ENCODE measurements around the gene IL1RAPL2.
"Not testable (repeated sequence)": the region's sequence is repeated elsewhere in the genome, so short reads cannot be mapped to it uniquely, and the experiment has no call there.

IL1RAPL2 gene

DNA sequence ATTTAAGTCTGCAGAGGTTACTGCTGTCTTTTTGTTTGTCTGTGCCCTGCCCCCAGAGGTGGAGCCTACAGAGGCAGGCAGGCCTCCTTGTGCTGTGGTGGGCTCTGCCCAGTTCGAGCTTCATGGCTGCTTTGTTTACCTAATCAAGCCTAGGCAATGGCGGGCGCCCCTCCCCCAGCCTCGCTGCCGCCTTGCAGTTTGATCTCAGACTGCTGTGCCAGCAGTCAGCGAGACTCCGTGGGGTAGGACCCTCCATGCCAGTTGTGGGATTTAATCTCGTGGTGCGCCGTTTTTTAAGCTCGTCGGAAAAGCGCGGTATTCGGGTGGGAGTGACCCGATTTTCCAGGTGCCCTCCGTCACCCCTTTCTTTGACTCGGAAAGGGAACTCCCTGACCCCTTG, 111.5 kb downstream of the IL1RAPL2 start:
- DNase-seq (ENCODE audit: low read depth), result not testable (repeated sequence)

DNA sequence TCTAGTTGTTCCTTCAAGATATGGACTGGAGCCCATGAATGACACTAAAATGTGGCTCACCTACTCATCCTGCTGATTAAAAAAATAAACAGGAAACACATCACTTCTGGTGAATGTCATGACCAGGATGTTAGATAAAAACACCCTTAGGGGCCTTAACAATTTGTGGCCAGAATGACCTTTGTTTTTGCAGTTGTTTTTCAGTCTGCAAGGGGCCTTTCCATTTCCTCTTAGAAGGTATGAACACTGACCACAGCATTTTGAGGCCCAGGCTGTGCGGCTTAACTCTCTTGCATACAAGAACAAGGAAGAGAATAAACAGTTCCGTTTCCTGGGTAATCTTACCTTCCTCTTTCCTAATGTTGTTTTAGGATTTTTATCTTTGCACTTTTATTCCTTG, 113.2 kb downstream of the IL1RAPL2 start:
- no peak for DNase-seq (ENCODE audit: low read depth)

DNA sequence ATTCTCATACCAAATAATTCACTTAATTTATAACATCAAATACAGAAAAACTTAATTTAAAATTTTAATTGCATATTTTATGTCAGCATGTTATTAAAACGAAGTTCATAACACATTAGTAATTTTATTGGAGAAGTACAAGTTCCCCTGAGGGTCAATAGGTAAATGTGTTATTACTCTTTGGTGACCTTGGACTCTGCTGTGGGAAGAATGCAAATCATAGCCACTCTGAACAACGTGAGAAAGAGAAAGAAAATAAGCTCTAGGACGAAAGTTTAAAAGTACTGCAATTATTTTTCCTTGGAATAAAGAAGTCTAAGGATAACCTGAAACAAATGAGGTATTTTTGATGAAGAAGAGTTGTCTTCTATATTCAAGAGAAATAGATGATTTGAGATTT, 115.2 kb downstream of the IL1RAPL2 start:
- no peak for DNase-seq (ENCODE audit: low read depth)

DNA sequence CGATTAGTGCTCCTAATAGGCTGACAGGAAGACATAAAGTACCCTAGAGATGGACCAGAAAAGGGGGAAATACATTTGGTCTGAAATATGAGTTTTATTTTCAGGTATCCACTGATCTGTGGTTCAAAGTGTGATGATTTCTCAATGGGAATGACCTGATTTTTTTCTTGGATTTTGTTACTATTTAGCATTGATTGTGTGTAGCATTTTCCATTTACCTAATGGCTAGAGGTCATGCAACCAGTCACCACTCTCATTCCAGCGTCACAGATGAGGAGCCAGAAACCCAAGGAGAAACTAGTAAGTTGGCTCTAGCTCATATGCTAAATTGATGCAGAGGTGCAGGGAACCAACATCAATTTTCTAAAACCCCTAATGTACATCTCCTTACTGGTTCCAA, 118.1 kb downstream of the IL1RAPL2 start:
- DNase-seq (ENCODE audit: low read depth), result no peak

DNA sequence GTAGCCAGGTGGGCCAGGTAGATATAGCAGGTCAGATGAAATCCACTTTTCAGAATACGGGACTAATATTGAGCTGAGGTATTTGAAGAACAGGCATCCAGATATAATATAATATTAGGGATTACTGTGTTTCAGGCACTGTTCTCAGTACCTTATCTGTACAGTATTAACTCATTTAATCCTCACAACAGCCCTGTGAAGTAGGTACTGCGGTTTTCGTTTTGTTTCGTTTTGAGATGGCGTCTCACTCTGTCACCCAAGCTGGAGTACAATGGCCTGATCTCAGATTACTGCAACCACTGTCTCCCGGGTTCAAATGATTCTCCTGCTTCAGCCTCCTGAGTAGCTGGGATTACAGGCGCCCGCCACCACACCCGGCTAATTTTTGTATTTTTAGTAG, 129.6 kb downstream of the IL1RAPL2 start:
- DNase-seq (ENCODE audit: low read depth), result no peak

DNA sequence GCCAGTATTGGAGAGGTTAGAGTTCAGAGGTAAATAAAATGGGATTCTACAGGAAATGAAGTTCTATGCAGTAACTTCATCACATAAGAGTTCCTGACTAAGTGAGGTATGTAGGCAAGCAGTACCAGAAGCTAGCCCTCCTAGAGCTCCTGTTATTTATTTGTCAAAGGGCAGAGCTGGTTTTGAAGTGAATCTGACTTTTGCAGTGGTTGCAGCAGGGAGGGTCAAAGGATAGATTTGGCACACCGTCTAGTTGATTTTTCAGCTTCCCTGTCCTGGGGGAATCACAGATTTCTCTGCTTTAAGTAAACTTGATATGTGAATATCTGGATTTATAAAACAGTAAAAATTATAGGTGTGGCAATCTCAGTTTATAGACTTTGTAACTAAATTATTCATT, 130.7 kb downstream of the IL1RAPL2 start:
- DNase-seq (ENCODE audit: low read depth), result no peak

DNA sequence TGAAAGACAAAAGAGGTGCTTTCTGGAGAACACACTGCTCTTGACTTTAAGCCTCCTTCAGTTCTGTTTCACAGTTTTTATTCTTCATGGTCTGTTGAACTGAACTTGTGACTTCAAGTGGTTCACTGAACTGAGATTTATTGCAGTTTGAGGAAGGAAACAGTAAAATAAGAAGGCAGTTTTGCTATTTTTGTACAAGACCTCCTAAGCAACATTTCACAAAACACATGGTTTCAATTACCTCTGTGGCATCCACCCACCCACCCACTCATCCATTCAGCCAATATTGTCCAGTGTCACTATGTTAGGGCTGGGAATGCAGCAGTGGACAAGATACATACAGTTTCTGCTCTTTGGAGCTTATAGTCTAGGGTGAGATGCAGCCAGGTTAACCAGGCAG, 131.3 kb downstream of the IL1RAPL2 start:
- no peak for DNase-seq (ENCODE audit: low read depth)

DNA sequence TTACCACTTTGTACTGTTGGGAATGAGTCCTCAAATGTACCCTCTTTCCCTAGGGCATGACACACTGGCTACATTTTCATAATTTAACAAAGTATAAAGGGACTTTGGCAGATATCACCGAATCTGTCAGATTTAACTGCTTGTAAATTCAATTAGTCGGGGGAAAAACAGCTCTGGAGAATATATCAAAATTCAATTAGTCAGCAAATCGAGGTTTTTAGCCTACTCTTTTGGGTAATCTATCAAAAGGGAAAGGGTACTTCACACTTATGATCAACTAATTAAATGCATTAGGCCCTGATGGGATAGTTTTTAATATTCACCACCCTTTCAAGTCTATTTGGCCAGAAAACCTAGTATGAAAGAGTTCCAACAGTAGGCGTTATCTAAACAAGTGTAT, 141.0 kb downstream of the IL1RAPL2 start:
- no peak for DNase-seq (ENCODE audit: low read depth)

DNA sequence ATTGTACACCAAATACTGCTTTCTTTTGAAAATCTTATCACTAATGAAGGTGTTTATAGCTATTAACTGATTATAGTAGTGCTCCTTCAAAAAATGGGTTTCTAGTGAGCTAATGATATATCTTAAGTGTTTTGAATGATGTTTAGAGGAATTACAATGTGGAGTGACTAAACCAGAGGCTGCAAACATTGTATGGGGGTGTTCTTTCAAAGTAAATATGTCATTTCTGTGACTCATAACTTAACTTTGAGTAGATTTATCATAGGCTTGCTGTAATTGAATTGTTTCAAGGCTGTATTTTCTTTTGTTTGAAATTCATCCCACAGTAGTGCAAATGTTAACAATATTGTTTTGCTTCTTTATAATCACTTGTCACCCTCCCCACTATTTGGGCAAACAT, 141.6 kb downstream of the IL1RAPL2 start:
- no peak for DNase-seq (ENCODE audit: low read depth)

DNA sequence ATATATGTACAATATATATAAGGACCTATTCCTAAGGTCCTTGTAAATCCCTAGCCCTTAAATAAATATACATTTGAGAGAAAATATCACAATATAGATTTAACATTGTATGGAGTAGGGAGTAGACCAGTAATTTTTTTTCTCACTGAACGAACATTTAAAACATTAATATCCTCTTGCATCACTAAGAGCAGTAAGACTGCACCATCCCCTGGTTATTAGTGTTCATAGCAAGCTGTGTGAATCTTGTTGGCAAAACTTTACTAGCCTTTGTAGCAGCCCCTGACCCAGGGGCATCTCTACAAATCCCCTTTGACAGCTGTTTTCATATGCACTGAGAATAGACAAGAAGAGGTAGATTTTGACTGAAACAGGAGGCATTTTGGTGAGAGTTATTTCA, 146.5 kb downstream of the IL1RAPL2 start:
- DNase-seq (ENCODE audit: low read depth), result no peak

DNA sequence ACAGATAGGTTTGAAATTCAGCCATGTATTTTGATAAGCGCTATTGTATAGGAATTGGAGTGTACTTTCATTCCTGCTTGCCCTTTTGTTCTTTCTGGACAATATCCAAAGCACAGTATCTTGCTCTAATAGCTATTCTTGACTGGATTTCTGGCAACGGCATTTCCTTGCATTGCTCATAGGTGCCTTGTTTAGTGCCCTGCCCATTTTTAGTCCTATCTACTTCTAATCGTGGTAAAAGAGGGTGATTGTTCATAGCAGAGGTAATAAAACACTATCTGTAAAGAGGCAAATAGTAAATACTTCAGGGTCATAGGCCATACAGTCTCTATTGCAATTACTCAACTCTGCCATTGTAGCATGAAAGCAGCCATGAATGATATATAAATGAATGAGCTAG, 155.9 kb downstream of the IL1RAPL2 start:
- DNase-seq (ENCODE audit: low read depth), result no peak

DNA sequence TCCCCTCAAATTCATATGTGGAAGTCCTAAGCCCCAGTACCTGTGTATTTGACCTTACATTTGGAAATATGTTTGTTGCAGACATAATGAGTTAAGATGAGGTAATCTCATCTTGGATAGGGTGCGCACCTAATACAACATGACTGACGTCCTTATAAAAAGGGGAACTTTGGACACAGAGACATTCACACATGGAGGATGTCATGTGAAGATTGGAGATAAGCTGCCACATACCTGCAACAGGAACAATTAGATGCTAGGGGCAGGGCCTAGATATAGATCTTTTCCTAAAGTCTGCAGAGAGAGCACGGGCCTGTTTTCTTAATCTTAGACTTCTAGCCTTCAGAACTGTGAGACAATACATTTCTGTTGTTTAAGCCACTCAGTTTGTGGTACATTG, 162.5 kb downstream of the IL1RAPL2 start:
- DNase-seq (ENCODE audit: low read depth), result no peak

DNA sequence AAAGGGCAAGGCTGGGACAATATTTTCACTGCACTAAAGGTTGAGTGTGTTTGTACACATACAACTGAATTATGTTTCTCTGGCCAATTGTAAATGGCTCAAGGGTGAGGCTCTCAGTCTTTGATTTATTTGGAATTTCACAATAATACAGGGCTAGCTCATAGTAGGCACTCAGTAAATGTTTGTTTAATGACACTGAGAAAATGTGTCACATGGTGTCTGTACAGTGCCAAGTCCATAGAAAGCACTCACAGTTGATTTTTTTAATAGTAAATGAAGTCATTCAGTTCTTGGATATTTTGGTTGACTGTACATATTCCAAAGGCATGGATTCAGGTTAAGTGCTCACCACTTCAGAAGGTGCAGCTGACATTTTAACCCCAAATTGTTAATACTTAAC, 176.4 kb downstream of the IL1RAPL2 start:
- DNase-seq (ENCODE audit: low read depth), result no peak

DNA sequence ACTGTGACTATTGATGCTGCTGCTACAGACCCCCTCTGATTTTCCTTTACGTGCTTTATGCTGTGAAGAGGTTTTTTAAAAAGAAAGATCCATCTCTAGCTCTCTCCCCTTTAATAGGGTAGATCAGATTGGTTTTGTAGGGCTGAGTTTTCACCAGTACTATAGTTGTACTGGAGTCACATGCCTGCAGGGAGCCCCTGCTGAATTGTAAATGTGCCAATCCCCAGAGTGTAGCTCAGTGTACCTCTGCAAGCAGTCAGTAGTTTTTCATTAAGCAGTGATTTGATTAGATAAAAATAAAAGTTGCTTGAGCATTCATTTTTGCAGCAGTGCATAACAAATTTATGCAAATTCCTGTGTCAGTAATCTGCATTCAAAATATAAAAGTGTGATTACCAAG, 179.2 kb downstream of the IL1RAPL2 start:
- no peak for DNase-seq (ENCODE audit: low read depth)

DNA sequence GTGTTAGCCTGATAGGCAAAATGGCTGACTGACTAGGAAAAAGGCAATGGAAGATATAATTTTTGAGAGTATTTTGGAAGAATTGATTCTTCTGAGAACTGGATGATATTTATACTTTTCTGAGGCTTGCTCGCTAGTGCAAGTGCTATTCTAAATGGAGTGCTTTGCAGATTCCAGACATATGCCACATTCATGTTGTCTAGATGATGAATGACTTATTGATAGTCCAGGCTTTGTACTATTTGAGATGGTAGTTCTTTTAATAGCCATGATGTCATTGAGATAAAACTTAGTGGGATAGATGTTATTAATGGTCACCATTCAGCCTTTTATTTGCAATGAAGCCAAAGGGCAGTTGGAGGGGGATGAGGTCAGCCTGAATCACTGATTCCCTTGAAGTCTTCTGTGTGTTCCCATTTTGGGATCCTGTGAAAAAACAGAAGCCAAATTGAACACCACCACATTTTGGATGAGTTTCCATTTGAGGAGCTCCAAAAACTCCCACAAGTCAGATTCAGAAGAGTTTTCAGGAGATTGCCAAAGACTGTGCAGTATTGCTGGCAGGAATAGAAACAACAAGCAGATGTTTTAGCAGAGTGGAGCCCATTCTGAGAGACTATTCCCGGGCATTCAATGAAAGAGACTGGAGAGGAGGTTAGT, 184.1 kb downstream of the IL1RAPL2 start:
- no peak for DNase-seq (ENCODE audit: low read depth)

DNA sequence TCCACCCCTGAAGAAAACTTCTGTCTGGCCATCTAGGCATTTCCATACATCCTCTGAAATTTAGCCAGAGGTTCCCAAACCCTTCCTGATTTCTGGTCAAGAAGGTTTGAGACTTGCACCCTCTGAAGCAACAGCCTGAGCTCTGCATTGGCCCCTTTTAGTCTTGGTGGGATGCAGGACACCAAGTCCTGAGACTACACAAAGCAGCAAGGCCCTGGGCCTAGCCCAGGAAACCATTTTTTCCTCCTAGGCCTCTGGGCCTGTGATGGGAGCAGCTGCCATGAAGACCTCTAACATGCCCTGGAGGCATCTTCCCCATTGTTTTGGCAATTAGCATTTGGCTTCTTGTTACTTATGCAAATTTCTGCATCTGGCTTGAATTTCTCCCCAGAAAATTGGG, 196.6 kb downstream of the IL1RAPL2 start:
- DNase-seq (ENCODE audit: low read depth), result no peak

DNA sequence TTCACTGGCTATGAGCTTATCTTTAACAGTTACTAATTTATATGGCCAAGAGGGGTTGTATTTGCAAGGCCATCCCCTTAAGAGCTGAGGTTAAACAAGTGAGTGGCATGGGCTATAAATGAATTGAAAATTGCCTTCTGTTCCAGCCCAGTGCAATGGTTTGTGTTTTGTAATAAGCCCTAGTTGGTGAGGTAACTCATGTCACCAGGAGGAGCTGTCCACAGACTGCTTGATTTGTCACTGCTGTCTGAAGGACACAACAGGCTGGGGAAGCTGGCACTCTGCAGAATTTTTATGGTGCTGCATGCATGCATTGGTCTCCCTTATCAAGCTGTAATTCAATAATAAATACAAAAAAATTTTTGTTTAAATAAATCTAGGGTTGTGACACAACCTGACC, 223.8 kb downstream of the IL1RAPL2 start:
- DNase-seq (ENCODE audit: low read depth), result no peak

DNA sequence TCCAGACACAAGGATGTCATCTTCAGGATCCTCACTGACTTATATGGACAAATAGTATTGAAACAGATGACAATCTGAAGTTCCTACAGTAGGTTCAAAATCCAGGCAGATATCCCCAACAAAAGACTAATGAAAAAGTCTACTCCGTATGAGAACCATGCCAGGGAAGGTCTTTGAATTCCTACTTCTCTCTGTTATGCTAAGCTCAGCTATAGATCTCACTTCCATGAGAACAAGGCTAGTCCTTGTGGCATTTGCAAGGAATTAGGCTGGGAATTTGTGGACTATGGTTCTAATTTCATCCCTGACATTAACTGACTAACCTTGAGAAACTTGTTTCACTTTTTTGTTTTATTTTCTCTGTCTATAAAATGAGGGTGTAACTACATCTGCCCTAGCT, 229.8 kb downstream of the IL1RAPL2 start:
- no peak for DNase-seq (ENCODE audit: low read depth)

DNA sequence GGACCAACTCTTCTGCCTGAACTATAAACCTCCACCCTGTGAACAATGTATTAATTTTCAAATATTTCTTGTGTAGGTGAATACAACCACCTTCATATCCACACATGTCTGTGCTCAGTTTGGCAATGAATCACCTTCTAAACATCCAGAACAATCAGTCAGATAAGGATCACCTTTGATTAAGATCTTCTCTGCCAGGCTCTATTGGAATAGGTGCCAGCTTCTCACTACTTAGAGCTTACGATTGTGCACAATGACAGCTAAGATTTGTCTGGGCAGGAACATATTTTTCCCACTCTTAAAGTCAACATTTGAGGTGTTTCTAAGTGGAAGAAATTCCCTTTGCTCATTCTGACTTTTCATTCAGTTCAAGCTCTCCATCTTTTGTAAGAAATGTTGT, 237.2 kb downstream of the IL1RAPL2 start:
- no peak for DNase-seq (ENCODE audit: low read depth)

DNA sequence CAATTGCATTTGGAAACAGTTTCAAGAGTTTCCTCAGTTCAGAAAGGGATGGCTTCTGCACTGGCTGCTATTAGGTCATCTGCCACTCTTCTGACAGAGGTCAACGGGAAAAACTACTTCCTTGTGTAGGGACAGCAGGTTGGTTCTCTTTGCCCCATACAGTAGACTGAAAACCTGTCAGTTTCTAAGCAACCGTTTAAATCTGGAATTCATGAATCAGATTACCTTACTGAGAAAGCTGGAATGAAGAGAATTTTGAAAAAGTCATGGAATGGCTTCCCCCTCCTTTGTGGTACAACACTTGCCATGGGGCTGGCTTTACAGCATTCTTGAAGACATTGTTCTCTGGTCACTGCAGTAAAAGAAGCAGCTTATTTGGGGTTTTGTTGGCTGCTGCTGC, 240.3 kb downstream of the IL1RAPL2 start:
- DNase-seq (ENCODE audit: low read depth), result no peak

DNA sequence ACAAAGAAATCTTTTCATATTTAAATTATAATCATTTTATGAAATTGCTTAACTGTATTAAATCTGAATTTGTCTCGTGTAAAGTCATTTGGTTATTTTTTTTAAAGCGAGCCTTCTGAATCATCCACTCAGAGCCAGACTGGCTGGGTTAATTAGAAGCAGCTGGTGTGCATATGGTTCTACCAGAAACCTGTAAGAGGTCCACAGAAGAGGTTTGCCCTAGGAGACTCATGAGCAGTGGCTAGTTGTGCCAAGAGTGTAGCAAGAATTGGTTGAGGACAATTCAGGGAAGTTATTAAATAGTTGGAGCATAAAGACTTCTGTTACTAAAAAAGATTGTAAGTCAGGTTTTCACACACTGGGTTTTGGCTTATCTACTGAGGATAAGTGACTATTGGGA, 267.4 kb downstream of the IL1RAPL2 start:
- no peak for DNase-seq (ENCODE audit: low read depth)

DNA sequence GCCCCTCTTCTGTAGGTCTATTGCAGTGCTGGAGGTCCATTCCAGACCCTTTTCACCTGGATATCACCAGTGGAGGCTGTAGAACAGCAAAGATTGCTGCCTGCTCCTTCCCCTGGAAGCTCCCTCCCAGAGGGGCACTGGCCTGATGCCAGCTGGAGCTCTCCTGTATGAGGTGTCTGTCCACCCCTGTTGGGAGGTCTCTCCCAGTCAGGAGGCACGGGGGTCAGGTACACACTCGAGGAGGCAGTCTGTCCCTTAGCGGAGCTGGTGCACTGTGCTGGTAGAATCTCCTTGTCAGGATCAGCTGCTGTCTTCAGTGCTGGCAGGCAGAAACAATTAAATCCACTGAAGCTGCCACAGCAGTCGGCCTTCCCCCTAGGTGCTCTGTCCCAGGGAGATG, 276.6 kb downstream of the IL1RAPL2 start:
- no peak for DNase-seq (ENCODE audit: low read depth)

DNA sequence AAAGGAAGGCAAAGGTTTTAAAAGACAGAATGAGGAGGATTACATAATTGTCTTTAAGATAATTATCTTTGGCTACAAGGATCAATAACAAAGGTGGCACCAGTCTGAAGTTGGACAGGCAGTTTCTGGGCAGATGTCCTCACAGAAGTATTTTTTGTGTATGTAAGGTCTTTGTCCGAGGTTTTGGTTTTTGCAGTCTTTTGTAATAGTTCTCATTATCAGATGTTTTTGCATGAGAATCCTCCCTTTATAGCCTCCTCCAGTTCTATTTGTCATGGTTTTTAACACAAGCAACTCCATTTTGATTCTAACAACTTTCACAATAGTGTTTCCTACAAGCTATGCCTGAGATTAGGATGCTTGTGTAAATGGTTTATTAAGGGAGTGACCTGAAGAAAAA, 286.2 kb downstream of the IL1RAPL2 start:
- DNase-seq (ENCODE audit: low read depth), result no peak

DNA sequence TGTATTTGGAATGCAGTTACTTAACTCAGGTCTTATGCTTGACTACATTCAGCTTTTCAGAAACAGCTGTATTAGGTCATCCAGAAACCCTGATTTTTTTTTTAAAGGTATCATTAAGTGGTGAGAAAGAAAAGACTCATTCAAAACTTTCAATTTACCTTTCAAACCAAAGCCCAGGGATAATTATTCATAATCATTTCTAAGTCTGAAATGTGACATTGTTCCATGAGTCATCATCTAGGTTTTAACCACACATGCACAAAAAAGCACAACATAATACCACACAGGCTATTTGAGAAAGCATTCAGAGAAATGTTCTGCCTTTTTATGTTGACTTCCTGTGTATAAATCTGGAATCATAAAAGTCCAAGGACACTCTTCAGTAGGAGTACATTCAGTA, 288.2 kb downstream of the IL1RAPL2 start:
- no peak for DNase-seq (ENCODE audit: low read depth)

DNA sequence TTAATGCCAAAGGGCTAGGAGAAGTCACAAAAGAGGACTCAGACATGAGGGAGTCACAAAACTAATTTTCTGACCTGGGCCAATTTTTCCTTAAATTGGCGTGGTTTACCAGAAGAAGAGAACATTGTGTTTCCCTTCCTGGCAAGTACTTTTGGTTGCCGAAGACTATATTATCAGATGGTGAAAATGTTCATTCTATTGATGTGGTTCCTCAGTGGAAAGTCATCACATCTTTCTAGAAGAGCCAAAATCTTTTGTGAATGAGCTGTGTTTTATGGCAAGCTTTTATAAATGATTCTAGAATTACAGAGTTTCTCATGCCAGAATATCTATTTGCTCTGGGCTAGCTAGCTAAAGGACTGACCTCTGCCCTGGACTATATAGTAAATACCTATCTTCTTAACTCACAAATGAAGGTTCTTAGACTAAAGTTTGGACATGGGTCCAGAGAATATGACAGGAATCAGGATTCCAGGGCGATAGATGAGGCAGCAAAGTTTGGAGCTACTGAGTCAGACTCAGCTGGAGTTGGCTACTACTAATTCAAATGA, 288.9 kb downstream of the IL1RAPL2 start:
- no peak for DNase-seq (ENCODE audit: low read depth)

Data from activated T-cell treated with anti-CD3 and anti-CD28 coated beads for 1 hour (primary cell).